T-cell (primary cell): ENCODE results near the gene POU3F1. TPM values are rescaled to one million over a fixed set of nuclear protein-coding genes. Genes with fewer than 3 reads are reported as not detected.
A peak's percentile ranks its signal among the peaks of the same experiment; 100 is the strongest.

Source experiments
- ATAC-seq, 4 experiments: fragments of 200-7000 bp in 3 of 4; fragments of 150-1000 bp in 1 of 4; cut with Tn5 transposase; replicated peaks in 1 of 4; 1 replicate in 3 of 4; 2 replicates in 1 of 4; pipeline ENCODE4 v1.10.0; 2021; ENCODE audit warnings: moderate library complexity in 3 of 4, mild to moderate bottlenecking in 2 of 4, moderate number of reproducible peaks in 1 of 4
- CTCF ChIA-PET, 2 donors: fragments of 300-600 bp; sonication (Branson Sonifier 250); formaldehyde crosslinking; loops; one replicate each; lab custom pipeline; 2022; ENCODE audit warnings: antibody characterized with exemption in 2 of 2; lab: Charles Lee
- POLR2A ChIA-PET, 2 donors: fragments of 300-600 bp; sonication (Branson Sonifier 250); formaldehyde crosslinking; loops; one replicate each; lab custom pipeline; 2022; ENCODE audit warnings: antibody characterized with exemption in 2 of 2; lab: Charles Lee
- DNase-seq, 35 experiments: peaks; one replicate each; pipeline versions ENCODE4 v3.0.0 to v3.0.0-alpha.2; 2013 to 2023
- H3K27ac ChIP-seq: one replicate; pipeline ENCODE4 v1.5.1; 2013; ENCODE audit warnings: low read length
- H3K27me3 ChIP-seq, 2 experiments: replicated peaks in 1 of 2; 1 replicate in 1 of 2; 2 replicates in 1 of 2; pipeline versions ENCODE4 v1.6.1 to v1.7.0; 2013; ENCODE audit warnings: low read length in 1 of 2, mixed read lengths in 1 of 2; ENCODE audit not compliant: control insufficient read depth in 2 of 2, insufficient read depth in 2 of 2; ENCODE audit errors: extremely low read depth in 1 of 2
- H3K36me3 ChIP-seq, 2 donors: 1 replicate in 1 of 2; 2 replicates in 1 of 2; pipeline versions ENCODE4 v1.6.1 to v1.7.0; 2013; ENCODE audit warnings: low read length in 1 of 2; ENCODE audit not compliant: control insufficient read depth in 2 of 2, insufficient read depth in 1 of 2; ENCODE audit errors: extremely low read depth in 1 of 2
- H3K4me1 ChIP-seq, 2 experiments: 1 replicate in 1 of 2; 2 replicates in 1 of 2; pipeline versions ENCODE4 v1.6.1 to v1.7.0; 2013; ENCODE audit warnings: low read length in 2 of 2, mixed read lengths in 1 of 2; ENCODE audit not compliant: insufficient read depth in 2 of 2, control insufficient read depth in 1 of 2; ENCODE audit errors: extremely low read depth in 1 of 2
- H3K4me3 ChIP-seq, 2 donors: 1 replicate in 1 of 2; 2 replicates in 1 of 2; pipeline versions ENCODE4 v1.5.1 to v1.7.0; 2013; ENCODE audit warnings: mild to moderate bottlenecking in 2 of 2, low read length in 1 of 2, moderate library complexity in 1 of 2; ENCODE audit not compliant: control insufficient read depth in 1 of 2; ENCODE audit errors: extremely low read depth in 1 of 2
- H3K9me3 ChIP-seq: 2 replicates; pipeline ENCODE4 v1.7.0; 2013
- H3K27ac Mint-ChIP-seq, 2 donors: one replicate each; pipeline ENCODE4 v1.8.0; 2020 to 2021; ENCODE audit warnings: mild to moderate bottlenecking in 2 of 2, mixed read lengths in 2 of 2
- H3K27me3 Mint-ChIP-seq, 2 donors: one replicate each; pipeline ENCODE4 v1.8.0; 2021 to 2022; ENCODE audit warnings: mixed read lengths in 2 of 2
- H3K36me3 Mint-ChIP-seq: one replicate; pipeline ENCODE4 v1.8.0; 2021; ENCODE audit warnings: mixed read lengths
- H3K4me1 Mint-ChIP-seq, 3 donors: one replicate each; pipeline ENCODE4 v1.8.0; 2020 to 2022; ENCODE audit warnings: mixed read lengths in 3 of 3, mild to moderate bottlenecking in 1 of 3
- H3K4me3 Mint-ChIP-seq, 3 donors: one replicate each; pipeline ENCODE4 v1.8.0; 2020 to 2022; ENCODE audit warnings: mild to moderate bottlenecking in 3 of 3, mixed read lengths in 3 of 3, moderate library complexity in 3 of 3
- H3K9me3 Mint-ChIP-seq, 3 donors: one replicate each; pipeline ENCODE4 v1.8.0; 2020 to 2022; ENCODE audit warnings: mixed read lengths in 3 of 3
- WGBS: methylation state at CpG from one replicate; pipeline ENCODE4 v1.1.5; 2013; ENCODE audit warnings: missing lambda C conversion rate; ENCODE audit not compliant: insufficient coverage; 5-methylcytosine and 5-hydroxymethylcytosine counted together
- total RNA-seq, 35 experiments: library from RNA in 6 of 35; stranded (reverse) in 6 of 35; fragments of 120-200 nt in 1 of 35; gene quantifications; one replicate each; pipeline versions ENCODE4 v1.2.1 to v1.2.4 and lab custom pipeline; 2013 to 2026

Gene POU3F1
- total RNA-seq, 5 donors from 2014 or later (not counting 1 experiment from before 2014, with no cell fraction given): 0.28 to 0.72 (median 0.64) TPM

DNA sequence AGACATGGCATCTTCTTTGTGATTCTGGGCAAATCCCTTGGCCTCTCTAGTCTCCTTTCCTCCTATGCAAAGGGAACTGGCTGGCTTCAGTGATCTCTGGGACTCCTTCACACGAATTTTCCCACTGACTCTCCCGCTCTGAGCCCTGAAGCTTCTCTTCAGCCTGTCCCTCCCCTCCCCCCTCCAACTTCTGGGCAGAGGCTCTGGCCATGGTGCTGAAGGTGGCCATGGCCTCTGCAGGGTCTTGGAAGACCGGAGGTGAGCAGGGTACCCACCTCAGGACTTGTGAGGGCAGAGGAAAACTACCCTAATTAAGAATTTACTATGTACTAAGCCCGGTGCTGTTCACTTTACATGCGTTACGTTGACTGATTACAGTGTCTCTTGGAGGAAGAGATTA is 29.4 kb upstream of the POU3F1 start:
- WGBS: no CpG with 5 or more reads among the region's 6 CpGs

DNA sequence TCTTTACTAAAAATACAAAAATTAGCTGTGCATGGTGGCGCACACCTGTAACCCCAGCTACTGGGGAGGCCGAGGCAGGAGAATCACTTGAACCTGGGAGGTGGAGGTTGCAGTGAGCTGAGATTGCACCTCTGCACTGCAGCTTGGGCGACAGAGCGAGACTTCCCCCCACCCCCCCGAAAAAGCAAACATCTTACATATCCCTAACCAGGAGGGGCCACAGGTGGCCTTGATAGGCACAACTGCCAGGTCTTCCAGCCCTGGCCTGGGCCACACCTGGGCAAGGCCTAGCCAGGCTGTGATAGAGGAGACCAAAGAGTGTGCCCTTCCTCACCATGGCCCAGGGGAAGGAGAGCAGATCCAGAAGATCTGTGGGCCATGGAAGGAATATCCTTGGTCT is 28.6 kb upstream of the POU3F1 start:
- Histone ChIP-seq H3K27me3 (peaks cover 0 to 29% of the 10 kb centered on the region in 2 experiments), H3K4me3 (no peak overlapping the region), H3K27ac (no peak overlapping the region), H3K36me3 (no peaks in the 10 kb centered on the region), H3K4me1 (no peaks in the 10 kb centered on the region), H3K9me3 (no peaks in the 10 kb centered on the region)
- CTCF ChIA-PET: no interaction called here
- ATAC-seq: no peak
- no peak overlapping the region for H3K27ac Mint-ChIP-seq
- no peak for DNase-seq
- no peak overlapping the region for H3K4me3 Mint-ChIP-seq
- H3K9me3 Mint-ChIP-seq: no peaks in the 10 kb centered on the region
- H3K27me3 Mint-ChIP-seq: peaks cover 21 to 28% of the 10 kb centered on the region in 2 donors
- H3K4me1 Mint-ChIP-seq: no peaks in the 10 kb centered on the region
- POLR2A ChIA-PET: no interaction called here
- no CpG with 5 or more reads among the region's 5 CpGs for WGBS
- no peaks in the 10 kb centered on the region for H3K36me3 Mint-ChIP-seq

More for the DNA sequence above, 29.4 kb upstream of the POU3F1 start:
- Histone ChIP-seq H3K4me3 (no peak overlapping the region), H3K27me3 (peaks cover 0 to 22% of the 10 kb centered on the region in 2 experiments), H3K4me1 (no peaks in the 10 kb centered on the region), H3K36me3 (no peaks in the 10 kb centered on the region), H3K9me3 (no peaks in the 10 kb centered on the region), H3K27ac (no peak overlapping the region)
- no peak for DNase-seq
- no peaks in the 10 kb centered on the region for H3K4me1 Mint-ChIP-seq
- no peak for ATAC-seq
- no peaks in the 10 kb centered on the region for H3K9me3 Mint-ChIP-seq
- no peak overlapping the region for H3K4me3 Mint-ChIP-seq
- peaks cover 17 to 22% of the 10 kb centered on the region in 2 donors for H3K27me3 Mint-ChIP-seq
- no peak overlapping the region for H3K27ac Mint-ChIP-seq
- CTCF ChIA-PET: no interaction called here
- POLR2A ChIA-PET: no interaction called here
- H3K36me3 Mint-ChIP-seq: no peaks in the 10 kb centered on the region

DNA sequence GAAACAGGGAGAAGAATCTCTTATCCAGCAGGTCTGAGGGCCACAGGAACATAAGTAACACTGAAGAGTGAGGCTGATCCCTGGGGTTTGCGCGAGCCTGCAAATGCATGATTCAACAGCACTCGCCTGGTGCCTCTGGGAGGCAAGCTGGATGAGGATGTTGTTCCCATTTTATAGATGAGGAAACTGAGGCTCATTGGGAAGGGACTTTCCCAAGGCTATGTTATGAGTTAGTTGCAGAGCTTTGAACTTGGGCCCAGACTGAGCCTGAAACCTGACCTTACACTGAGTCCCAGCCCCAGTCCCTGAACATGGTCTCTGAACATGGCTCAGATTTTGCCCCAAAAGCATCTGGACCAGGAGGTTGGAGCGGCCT is 27.7 kb upstream of the POU3F1 start:
- WGBS: 89% methylated on average over 4 of the region's 4 CpGs
- ChIA-PET POLR2A (no interaction called here), CTCF (no interaction called here)
- peaks cover 0 to 35% of the 10 kb centered on the region in 2 experiments for H3K27me3 ChIP-seq
- H3K4me1 Mint-ChIP-seq: no peaks in the 10 kb centered on the region
- no peak overlapping the region for H3K27ac ChIP-seq
- H3K27ac Mint-ChIP-seq: no peak overlapping the region
- H3K4me3 Mint-ChIP-seq: no peak overlapping the region
- H3K4me1 ChIP-seq: no peaks in the 10 kb centered on the region
- peaks cover 28 to 37% of the 10 kb centered on the region in 2 donors for H3K27me3 Mint-ChIP-seq
- no peaks in the 10 kb centered on the region for H3K36me3 Mint-ChIP-seq
- no peaks in the 10 kb centered on the region for H3K9me3 Mint-ChIP-seq
- DNase-seq (no peak), ATAC-seq (no peak)
- no peaks in the 10 kb centered on the region for H3K9me3 ChIP-seq
- H3K4me3 ChIP-seq: no peak overlapping the region
- no peaks in the 10 kb centered on the region for H3K36me3 ChIP-seq

DNA sequence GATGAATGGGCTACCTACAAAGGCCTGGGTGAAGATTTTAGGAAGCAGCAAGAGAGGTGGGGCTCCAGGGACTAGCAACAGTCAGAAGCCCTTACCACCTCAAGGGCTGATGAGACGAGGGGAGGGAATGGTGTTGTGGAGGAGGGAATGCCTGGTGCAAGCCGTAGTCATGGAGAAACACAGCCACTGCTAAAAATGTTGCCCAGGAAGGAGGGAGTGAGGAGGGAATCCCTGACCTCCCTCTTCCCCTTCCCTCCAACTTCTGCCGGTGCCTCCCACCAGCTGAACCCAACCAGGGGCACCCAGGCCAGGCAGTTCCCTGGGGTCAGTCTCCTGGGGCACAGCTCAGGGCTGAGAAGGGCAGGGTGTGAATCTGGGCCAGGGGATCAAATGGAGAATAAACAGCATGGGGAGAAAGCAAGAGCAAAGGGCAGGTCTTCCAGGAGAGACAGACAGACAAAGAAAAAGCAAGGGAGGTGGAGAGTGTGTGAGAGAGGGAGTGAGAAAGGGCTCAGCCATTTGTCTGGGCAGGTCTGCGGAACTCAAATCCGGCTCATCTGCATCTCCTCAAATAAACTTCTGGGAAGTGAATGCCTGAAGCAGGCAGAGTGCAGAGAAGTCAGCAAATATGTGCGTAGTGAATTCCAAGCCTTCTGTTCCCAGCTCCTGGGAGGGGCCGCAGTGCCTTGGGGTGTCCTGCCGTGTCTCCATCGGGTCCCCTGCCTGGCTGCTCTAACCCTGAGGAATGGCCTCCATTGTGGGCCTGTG is 27.1 kb upstream of the POU3F1 start:
- Histone ChIP-seq H3K4me3 (no peak overlapping the region), H3K27ac (no peak overlapping the region), H3K9me3 (no peaks in the 10 kb centered on the region), H3K27me3 (peaks cover 0 to 38% of the 10 kb centered on the region in 2 experiments), H3K36me3 (no peaks in the 10 kb centered on the region), H3K4me1 (no peaks in the 10 kb centered on the region)
- ChIA-PET POLR2A (no interaction called here), CTCF (no interaction called here)
- H3K27me3 Mint-ChIP-seq: peaks cover 31 to 37% of the 10 kb centered on the region in 2 donors
- H3K4me1 Mint-ChIP-seq: no peaks in the 10 kb centered on the region
- ATAC-seq: no peak
- WGBS: 79% methylated on average over 6 of the region's 9 CpGs
- no peak overlapping the region for H3K4me3 Mint-ChIP-seq
- no peaks in the 10 kb centered on the region for H3K9me3 Mint-ChIP-seq
- no peak for DNase-seq
- H3K36me3 Mint-ChIP-seq: no peaks in the 10 kb centered on the region
- no peak overlapping the region for H3K27ac Mint-ChIP-seq

DNA sequence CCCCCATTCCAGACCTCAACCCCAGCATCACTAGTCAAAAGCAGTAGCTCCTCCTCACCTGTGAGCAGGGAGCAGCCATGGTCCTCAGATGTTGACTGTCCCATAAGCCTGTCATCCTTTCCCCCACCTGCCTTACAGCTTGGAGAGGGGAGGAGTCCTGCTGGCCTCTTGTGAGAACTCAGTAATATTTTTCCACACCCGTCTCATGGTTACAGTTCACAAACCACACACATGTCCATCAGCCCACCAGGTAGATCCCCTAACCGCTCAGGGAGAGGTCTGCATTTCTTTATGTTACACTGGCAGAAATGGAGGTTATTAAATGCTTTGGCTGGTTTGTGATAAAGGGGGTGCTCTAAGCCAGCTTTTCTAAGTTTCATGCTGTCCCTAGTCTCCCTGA is 26.3 kb upstream of the POU3F1 start:
- no peaks in the 10 kb centered on the region for H3K4me1 Mint-ChIP-seq
- H3K4me3 Mint-ChIP-seq: no peak overlapping the region
- H3K27ac ChIP-seq: no peak overlapping the region
- DNase-seq: no peak
- no peaks in the 10 kb centered on the region for H3K9me3 ChIP-seq
- no peak overlapping the region for H3K27ac Mint-ChIP-seq
- H3K4me1 ChIP-seq: no peaks in the 10 kb centered on the region
- H3K9me3 Mint-ChIP-seq: no peaks in the 10 kb centered on the region
- no peak for ATAC-seq
- POLR2A ChIA-PET: no interaction called here
- no peak overlapping the region for H3K4me3 ChIP-seq
- peaks cover 0 to 47% of the 10 kb centered on the region in 2 experiments for H3K27me3 ChIP-seq
- H3K27me3 Mint-ChIP-seq: peaks cover 37% of the 10 kb centered on the region in 2 donors
- no CpG with 5 or more reads among the region's 2 CpGs for WGBS
- no peaks in the 10 kb centered on the region for H3K36me3 ChIP-seq
- CTCF ChIA-PET: interaction anchor here in 1 of 2 donors (0.5 kb wide), 1 partner anchor 33 kb away, joined by 5 read pairs; no protein-coding TSS in a partner anchor
- H3K36me3 Mint-ChIP-seq: no peaks in the 10 kb centered on the region

DNA sequence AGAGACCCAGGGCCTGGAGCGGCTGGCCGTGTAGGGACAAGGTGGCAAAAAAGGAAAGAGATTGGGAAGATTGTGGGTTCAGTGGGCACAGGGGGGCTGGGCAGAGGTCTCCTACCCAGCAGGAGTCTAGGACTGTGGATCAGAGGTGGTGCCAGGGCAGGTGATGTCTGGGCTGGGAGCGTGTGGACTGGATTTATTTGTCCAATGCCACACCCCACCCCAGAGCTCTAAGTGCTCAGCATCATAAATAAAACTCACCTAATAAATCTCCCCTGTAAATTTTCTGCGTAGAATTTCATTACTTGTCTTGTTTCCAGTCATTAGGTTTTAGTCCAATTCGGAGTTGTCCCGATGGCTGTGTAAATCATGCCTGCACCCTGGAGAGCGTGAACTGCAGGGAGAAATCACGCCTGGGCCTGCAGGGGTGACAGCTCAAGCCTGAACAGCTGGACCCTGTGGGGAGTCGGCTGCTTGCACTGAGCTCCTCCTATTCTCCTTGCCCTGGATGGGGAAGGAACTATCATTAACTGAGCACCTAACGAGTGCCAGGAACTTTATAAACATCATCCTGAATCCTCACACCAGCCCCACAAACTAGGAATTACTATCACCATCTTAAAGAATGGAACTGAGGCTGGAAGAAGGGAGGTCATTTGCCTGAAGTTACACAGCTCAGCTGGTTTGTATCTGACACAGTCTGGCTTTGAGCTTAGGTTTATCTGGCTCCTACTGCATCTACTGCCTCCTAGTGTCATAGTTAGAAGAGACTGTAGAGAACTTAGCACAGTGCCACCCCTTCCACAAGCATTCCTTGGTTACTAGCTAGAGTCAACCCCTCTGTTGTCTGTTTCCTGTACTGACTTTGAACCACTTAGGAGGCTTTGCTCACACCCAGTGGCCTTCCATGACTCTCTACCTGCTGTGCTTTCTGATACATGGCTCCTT is 25.0 kb upstream of the POU3F1 start:
- Histone ChIP-seq H3K27me3 (peaks cover 0 to 49% of the 10 kb centered on the region in 2 experiments), H3K27ac (no peak overlapping the region), H3K4me3 (no peak overlapping the region), H3K9me3 (no peaks in the 10 kb centered on the region), H3K4me1 (no peaks in the 10 kb centered on the region), H3K36me3 (no peaks in the 10 kb centered on the region)
- Mint-ChIP-seq H3K4me3 (no peak overlapping the region), H3K4me1 (no peaks in the 10 kb centered on the region), H3K9me3 (no peaks in the 10 kb centered on the region), H3K27ac (no peak overlapping the region), H3K27me3 (peaks cover 39 to 40% of the 10 kb centered on the region in 2 donors), H3K36me3 (no peaks in the 10 kb centered on the region)
- DNase-seq (peak in 1 of 35 experiments; percentile 17), ATAC-seq (peak in 1 of 4 experiments; percentile 56)
- ChIA-PET POLR2A (no interaction called here), CTCF (interaction anchor here in 1 of 2 donors (0.5 kb wide), 1 partner anchor 54 kb away, joined by 3 read pairs; no protein-coding TSS in a partner anchor)
- 85% methylated on average over 4 of the region's 10 CpGs for WGBS
